Hepatocyte (in vitro differentiated cells): ENCODE results near the gene TBC1D1. TPM values are rescaled to one million over a fixed set of nuclear protein-coding genes. Genes with fewer than 3 reads are reported as not detected.

Experiments used
- DNase-seq: peaks from one replicate; pipeline ENCODE4 v3.0.0-alpha.2; 2016; ENCODE audit warnings: low spot score
- H2AFZ ChIP-seq: fragments of 200-600 bp; sonication (generic); 2 replicates; pipeline ENCODE4 v1.6.0; 2016; ENCODE audit warnings: antibody characterized with exemption, mild to moderate bottlenecking
- H3K27ac ChIP-seq: fragments of 200-600 bp; sonication (generic); 2 replicates; pipeline ENCODE4 v1.5.1; 2016; ENCODE audit warnings: mild to moderate bottlenecking
- H3K27me3 ChIP-seq: fragments of 200-600 bp; sonication (generic); 2 replicates; pipeline ENCODE4 v1.6.1; 2016
- H3K36me3 ChIP-seq: fragments of 200-600 bp; sonication (generic); replicated peaks from 2 replicates; pipeline ENCODE4 v1.5.1; 2016; ENCODE audit warnings: low read depth; ENCODE audit not compliant: insufficient read depth
- H3K4me1 ChIP-seq: fragments of 200-600 bp; sonication (generic); 2 replicates; pipeline ENCODE4 v1.5.1; 2016; ENCODE audit warnings: mild to moderate bottlenecking, moderate library complexity; ENCODE audit not compliant: insufficient read depth
- H3K4me2 ChIP-seq: fragments of 200-600 bp; sonication (generic); 2 replicates; pipeline ENCODE4 v1.6.0; 2016
- H3K4me3 ChIP-seq: fragments of 200-600 bp; sonication (generic); 2 replicates; pipeline ENCODE4 v1.5.1; 2016; ENCODE audit warnings: mild to moderate bottlenecking
- H3K79me2 ChIP-seq: fragments of 200-600 bp; sonication (generic); 2 replicates; pipeline ENCODE4 v1.6.0; 2017; ENCODE audit warnings: mild to moderate bottlenecking
- H3K9me2 ChIP-seq: fragments of 200-600 bp; sonication (generic); replicated peaks from 2 replicates; pipeline ENCODE4 v1.6.0; 2017; ENCODE audit warnings: mild to moderate bottlenecking; ENCODE audit not compliant: insufficient read depth
- H3K9me3 ChIP-seq: fragments of 200-600 bp; sonication (generic); 2 replicates; pipeline ENCODE4 v1.5.1; 2016; ENCODE audit warnings: low read depth, mild to moderate bottlenecking
- H4K20me1 ChIP-seq: fragments of 200-600 bp; sonication (generic); 2 replicates; pipeline ENCODE4 v1.6.0; 2016; ENCODE audit warnings: mild to moderate bottlenecking; ENCODE audit not compliant: insufficient read depth, poor library complexity, severe bottlenecking
- EZH2 ChIP-seq: fragments of 200-600 bp; sonication (generic); IDR thresholded peaks from 2 replicates; pipeline ENCODE4 v1.6.1; 2016; ENCODE audit warnings: antibody characterized with exemption, mild to moderate bottlenecking, borderline replicate concordance
- EZH2phosphoT487 ChIP-seq: fragments of 200-600 bp; sonication (generic); IDR thresholded peaks from one replicate; pipeline ENCODE4 v1.6.1; 2018; ENCODE audit warnings: antibody characterized with exemption, mild to moderate bottlenecking, low read depth, moderate library complexity; ENCODE audit not compliant: unreplicated experiment, severe bottlenecking
- WGBS: methylation state at CpG from one replicate; pipeline ENCODE4 v1.1.6; 2016; ENCODE audit warnings: low lambda C conversion rate; ENCODE audit errors: missing lambda C conversion rate; 5-methylcytosine and 5-hydroxymethylcytosine counted together
- polyA plus RNA-seq: library from polyadenylated mRNA; unstranded; fragments of >200 nt; fragmentation: Nextera tagmentation; extraction: Ambion mirVana; gene quantifications from 2 replicates; pipeline ENCODE4 v1.2.1, GENCODE V29; 2016
- total RNA-seq: library from RNA; depleted of rRNA; stranded (reverse); fragments of >200 nt; gene quantifications from 2 replicates; pipeline ENCODE4 v1.2.3, GENCODE V29; 2014
- TF ChIP-seq, protein P1 (sequence below): fragments of 200-600 bp; sonication (generic); IDR thresholded peaks from 2 replicates; pipeline ENCODE4 v1.5.1; 2016; ENCODE audit warnings: antibody characterized with exemption, mild to moderate bottlenecking; ENCODE audit not compliant: poor library complexity

Gene TBC1D1
- total and polyA plus RNA-seq, 2 experiments from 2014 or later = 45.6 to 117 TPM

DNA sequence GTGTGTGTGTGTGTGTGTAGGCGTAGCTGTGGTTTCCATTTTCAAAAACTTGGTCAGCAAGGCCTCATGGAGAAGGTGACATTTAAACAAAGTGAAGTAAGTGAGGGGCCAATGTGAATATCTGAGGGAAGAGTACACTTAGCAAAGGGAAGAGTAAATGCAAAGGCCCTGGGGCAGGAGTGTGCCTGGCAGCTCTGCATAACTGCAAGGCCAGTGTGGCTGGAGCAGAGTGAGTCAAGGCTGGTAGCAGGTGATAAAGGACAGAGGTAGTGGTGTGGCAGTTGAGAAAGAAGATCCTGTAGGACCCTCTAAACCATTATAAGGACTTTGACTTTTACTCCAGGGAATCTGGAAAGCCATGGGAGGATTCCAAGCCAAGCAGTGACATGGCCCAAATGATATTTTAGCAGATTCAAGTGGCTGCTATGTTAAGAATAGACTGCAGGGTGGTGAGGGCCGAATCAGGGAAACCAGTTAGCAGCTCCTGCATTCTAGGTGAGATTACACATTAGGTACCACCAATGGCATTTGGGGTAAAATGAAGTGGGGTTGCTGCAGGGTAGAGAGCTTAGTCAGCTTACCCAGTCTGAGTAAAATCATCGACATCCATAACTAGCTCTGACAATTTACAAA, 5.9 kb upstream of the TBC1D1 start:
- Histone ChIP-seq H3K36me3 (no peaks in the 10 kb centered on the region), H2AFZ (no peak overlapping the region), H3K4me2 (no peak overlapping the region), H3K79me2 (no peaks in the 10 kb centered on the region), H3K9me3 (no peaks in the 10 kb centered on the region), H3K4me3 (no peak overlapping the region), H3K4me1 (peaks cover 3% of the 10 kb centered on the region), H3K9me2 (no peaks in the 10 kb centered on the region), H3K27me3 (peaks cover 23% of the 10 kb centered on the region), H3K27ac (no peak overlapping the region), H4K20me1 (no peaks in the 10 kb centered on the region)
- 96% methylated on average over 3 of the region's 3 CpGs for WGBS
- TF ChIP-seq EZH2phosphoT487 = no peak
- no peak for TF ChIP-seq EZH2
- TF ChIP-seq, protein P1, sequence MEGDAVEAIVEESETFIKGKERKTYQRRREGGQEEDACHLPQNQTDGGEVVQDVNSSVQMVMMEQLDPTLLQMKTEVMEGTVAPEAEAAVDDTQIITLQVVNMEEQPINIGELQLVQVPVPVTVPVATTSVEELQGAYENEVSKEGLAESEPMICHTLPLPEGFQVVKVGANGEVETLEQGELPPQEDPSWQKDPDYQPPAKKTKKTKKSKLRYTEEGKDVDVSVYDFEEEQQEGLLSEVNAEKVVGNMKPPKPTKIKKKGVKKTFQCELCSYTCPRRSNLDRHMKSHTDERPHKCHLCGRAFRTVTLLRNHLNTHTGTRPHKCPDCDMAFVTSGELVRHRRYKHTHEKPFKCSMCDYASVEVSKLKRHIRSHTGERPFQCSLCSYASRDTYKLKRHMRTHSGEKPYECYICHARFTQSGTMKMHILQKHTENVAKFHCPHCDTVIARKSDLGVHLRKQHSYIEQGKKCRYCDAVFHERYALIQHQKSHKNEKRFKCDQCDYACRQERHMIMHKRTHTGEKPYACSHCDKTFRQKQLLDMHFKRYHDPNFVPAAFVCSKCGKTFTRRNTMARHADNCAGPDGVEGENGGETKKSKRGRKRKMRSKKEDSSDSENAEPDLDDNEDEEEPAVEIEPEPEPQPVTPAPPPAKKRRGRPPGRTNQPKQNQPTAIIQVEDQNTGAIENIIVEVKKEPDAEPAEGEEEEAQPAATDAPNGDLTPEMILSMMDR = no peak
- DNase-seq = no peak

DNA sequence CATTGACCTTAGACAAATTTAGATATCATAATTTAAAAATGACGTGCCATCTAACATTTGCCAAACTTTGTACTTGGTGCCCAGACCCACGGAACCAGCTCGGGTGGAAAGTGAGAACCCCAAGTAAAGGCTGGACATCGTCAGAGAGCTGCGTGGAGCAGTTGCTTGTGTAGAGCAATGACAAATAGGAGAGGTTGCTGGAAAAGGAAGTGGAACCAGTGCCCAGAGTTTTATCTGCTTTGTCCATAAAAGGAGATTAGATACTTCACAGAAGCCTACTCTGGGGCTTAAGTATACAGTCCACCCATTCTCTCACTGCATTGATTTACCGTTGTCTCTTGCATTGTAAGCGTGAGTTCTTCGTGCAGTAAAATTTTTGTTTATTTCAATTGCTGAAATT, 5.4 kb upstream of the TBC1D1 start:
- Histone ChIP-seq H3K4me1 (peaks cover 8% of the 10 kb centered on the region), H3K4me3 (no peak overlapping the region), H3K4me2 (no peak overlapping the region), H3K9me3 (no peaks in the 10 kb centered on the region), H3K36me3 (no peaks in the 10 kb centered on the region), H3K9me2 (no peaks in the 10 kb centered on the region), H2AFZ (no peak overlapping the region), H3K27me3 (peaks cover 28% of the 10 kb centered on the region), H3K79me2 (no peaks in the 10 kb centered on the region), H4K20me1 (no peaks in the 10 kb centered on the region), H3K27ac (no peak overlapping the region)
- 36% methylated on average over 8 of the region's 8 CpGs for WGBS
- TF ChIP-seq EZH2phosphoT487 = no peak
- TF ChIP-seq, protein P1 = no peak
- TF ChIP-seq EZH2 = no peak
- DNase-seq = peak; percentile 32

DNA sequence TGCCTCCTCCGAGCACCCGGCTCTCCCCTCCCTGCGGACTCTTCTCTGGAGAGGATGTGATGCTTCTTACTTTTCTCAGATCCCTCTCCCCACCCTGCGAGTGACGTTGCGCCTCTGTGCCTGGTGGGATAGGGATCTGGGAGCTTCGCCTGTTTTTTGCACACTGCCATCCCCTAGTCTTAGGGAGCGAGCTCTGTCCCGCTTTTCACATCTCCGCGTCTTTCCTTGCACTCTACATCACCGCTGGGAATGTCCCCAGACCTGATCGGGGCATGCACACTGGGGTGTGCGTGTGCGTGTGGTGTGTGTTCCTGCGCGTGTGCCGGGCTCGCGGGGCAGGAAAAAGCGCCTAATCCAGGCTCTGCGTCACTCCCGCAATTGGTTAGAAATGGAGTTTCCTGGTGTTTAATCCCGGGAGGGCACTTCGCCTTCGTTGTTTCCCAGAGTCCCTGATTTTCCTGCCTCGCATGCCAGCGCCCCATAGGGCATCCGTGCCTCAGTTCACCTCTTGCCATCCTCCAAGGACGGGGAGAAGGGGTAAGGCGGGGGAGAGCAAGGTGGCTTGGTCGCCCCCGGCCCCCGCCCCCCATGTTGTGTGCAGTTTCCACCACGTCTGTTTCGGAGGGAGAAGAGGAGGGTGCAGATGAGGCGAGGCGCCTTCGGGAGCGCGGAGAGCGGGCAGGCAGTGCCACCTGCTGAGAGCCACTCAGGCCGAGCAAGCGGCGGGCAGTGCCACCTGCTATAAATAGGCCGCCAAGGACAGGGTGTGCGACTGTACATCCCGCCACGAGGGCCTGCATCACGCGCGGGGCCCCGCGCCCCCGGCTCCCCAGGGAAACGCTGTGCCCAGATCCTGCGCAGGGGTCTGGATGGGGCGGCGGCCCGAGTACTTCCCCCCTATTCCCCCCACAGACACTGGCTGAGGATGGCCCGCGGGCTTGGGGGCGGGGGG, 759 bp upstream of the TBC1D1 start:
- H3K4me1 ChIP-seq = peaks cover 15% of the 10 kb centered on the region
- 10% methylated on average over 43 of the region's 63 CpGs for WGBS
- peak overlapping the region; percentile 66 for H2AFZ ChIP-seq

More for the DNA sequence above, 759 bp upstream of the TBC1D1 start:
- peak; percentile 18 for DNase-seq
- H4K20me1 ChIP-seq = no peaks in the 10 kb centered on the region
- no peaks in the 10 kb centered on the region for H3K36me3 ChIP-seq
- peaks cover 57% of the 10 kb centered on the region for H3K27me3 ChIP-seq
- H3K4me2 ChIP-seq = peak overlapping the region; percentile 100
- no peak overlapping the region for H3K27ac ChIP-seq
- H3K9me3 ChIP-seq = no peaks in the 10 kb centered on the region
- H3K9me2 ChIP-seq = no peaks in the 10 kb centered on the region
- H3K79me2 ChIP-seq = no peaks in the 10 kb centered on the region
- peak overlapping the region; percentile 83 for H3K4me3 ChIP-seq
- no peak for TF ChIP-seq EZH2phosphoT487
- TF ChIP-seq, protein P1 = no peak
- TF ChIP-seq EZH2 = no peak
